Globus pallidus (tissue), 1 donor: ENCODE measurements around the gene RNMT.
"Not testable (repeated sequence)": the region's sequence is repeated elsewhere in the genome, so short reads cannot be mapped to it uniquely, and the experiment has no call there.

Experiments used
- DNase-seq: peaks from one replicate; pipeline ENCODE4 v3.0.0-alpha.2; 2015; ENCODE audit warnings: low spot score

RNMT gene

DNA sequence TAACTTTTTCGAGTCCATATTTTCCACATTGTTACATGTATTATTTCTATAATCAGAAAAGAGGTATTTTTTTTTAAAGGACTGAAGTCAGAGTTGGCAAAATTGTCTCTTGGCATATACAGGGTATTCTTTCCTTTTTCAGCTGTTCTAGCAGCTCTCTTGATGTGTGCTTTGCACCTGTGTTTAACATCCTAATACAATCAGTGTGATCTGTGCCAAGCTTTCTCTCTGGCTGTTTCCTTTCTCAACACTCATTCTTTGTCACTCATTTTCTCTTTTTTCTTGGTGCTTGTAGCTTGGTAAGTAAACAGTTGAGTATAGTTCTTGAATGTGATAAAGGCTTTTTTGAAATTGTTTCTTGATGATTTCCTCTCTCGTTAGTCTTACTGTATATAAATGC, 9.2 kb downstream of the RNMT start:
- DNase-seq: no peak

GRCh38 chr18:13745696-13746095, 19.2 kb downstream of the RNMT start:
- no peak for DNase-seq

DNA sequence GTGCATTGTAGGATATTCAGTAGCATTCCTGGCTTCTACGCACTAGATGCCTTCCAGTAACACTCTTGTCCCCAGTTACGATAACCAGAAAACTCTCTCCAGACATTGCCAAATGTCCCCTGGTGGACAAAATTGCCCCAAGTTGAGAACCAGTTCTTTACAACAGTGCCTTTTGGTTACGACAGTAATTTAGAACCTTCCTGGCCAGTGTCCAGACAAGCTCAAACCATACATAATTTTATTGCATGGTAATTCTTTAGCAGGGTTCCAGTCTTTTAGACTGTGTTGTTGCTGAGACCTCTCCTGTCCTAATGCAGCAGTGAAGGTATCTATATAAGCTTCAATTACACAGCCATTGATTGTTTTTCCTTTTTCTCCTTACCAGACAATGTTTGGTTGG, 20.2 kb downstream of the RNMT start:
- DNase-seq: no peak

DNA sequence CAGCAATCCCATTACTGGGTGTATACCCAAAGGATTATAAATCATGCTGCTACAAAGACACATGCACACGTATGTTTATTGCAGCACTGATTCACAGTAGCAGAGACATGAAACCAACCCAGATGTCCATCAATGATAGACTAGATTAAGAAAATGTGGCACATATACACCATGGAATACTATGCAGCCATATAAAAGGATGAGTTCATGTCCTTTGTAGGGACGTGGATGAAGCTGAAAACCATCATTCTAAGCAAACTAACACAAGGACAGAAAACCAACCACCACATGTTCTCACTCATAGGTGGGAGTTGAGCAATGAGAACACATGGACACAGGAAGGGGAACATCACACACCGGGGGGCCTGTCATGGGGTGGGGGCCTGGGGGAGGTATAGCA, 25.1 kb downstream of the RNMT start:
- DNase-seq: not testable (repeated sequence)

DNA sequence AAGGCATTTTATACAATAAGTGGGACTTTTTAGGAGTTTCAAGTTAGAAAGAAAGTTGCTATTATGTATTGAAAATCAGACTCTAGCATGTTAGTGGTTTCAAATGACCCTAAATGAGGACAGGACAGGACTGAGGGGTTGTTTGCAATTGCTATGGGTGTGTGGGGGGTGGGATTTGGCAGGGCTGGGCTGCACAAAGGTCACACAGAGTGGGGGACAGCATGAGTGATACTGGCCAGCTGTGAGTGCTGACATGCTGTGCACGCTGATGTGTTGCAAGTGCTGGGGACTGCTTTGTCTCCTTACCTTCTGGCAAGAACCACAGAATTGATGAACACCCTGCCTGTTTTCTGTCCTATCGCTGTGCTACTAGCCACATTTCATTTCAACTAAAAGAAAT, 29.8 kb downstream of the RNMT start:
- no peak for DNase-seq

DNA sequence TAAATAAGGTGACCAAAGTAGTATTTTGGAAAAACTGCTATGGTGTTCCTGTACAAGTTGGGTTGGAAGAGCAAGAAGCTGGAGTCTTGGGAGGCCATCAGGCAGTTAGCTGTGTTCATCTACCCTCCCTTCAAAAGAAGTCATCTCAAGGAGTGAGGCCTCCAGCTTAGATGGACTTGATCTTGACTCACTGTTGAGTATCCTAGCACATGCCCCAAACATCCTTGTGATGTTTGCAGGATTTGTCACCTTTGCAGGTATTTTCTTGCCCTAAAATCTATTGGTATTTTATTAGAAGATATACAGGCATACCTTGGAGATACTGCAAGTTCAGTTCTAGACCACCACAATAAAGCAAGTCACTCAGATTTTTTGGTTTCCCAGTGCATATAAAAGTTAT, 30.2 kb downstream of the RNMT start:
- DNase-seq: no peak

GRCh38 chr18:13758622-13759021, 32.1 kb downstream of the RNMT start:
- no peak for DNase-seq

DNA sequence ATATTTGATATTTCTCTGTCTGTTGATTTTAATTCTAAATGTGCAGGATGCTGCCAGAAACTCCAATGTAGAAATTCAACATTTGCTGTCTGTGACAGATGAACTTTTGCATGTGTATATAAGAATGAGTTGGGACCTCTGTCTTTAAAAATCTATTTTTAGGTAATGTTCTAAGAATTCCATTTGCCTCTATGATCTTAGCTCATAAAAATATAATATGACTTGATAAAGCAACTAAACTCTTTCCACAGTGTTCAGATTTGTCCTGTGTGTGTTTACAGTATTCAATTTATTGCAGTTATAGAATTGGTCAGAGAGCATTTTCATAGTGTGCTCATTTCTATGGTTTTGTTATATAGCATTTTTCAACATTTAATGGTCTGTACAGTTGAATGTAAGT, 33.6 kb downstream of the RNMT start:
- no peak for DNase-seq

DNA sequence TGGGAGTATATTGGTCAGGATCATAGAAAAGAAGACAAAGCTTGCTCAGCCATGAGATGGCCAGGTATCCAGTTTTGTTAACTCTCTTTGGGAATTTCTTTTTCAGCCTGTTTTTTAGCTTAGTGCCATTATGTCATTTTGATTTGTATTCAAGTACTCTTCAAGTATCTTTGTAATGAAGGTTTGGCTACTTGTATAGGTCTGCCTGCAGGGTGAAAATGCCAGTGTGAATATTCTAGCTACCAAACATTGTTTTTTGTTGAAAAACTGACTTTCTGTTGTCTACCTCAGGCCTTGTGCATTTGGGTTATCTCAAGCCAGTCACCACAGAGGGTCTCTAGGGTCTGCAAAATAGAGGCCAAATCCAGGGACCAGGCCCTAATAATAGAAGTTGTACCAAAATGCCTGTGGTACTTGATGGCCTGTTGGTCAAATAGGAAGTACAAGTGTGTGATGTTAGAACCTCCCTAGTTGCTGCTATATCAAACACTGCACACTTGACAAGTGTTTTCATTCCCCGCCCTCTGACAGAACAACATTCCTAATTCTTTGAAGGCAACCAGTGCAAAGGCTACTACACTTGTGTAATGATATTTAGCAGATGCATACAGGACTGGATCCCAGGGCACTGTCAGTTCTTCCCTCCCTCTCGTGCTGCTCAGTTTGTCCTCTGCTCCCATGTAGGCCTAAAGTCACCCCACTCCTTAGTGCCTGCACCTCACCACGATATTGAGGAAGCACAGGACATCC, 36.4 kb downstream of the RNMT start:
- DNase-seq: no peak

DNA sequence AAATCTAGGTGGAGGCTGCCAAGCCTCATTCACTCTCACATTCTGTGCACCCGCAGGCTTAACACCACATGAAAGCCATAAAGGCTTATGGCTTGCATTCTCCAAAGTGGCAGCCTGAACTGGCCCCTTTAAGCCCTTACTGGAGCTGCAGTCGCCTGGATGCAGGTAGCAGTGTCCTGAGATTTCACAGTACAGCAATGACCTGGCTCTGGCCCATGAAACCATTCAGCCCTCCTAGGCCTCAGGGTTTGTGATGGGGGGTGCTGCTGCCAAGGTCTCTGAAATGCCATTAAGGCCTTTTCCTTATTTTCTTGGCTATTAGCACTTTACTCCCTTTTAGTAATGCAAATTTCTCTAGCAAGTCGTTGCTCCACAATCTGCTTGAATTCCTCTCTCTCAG, 48.6 kb downstream of the RNMT start:
- DNase-seq: no peak

- no peak for DNase-seq
These were observed 64.7 kb downstream of the RNMT start for GRCh38 chr18:13791181-13791580.

GRCh38 chr18:13793819-13794218, 67.3 kb downstream of the RNMT start:
- DNase-seq: no peak

- no peak for DNase-seq
These were observed 70.0 kb downstream of the RNMT start for GRCh38 chr18:13796515-13796914.

GRCh38 chr18:13797157-13797611, 70.7 kb downstream of the RNMT start:
- DNase-seq: no peak

- DNase-seq: no peak
These were observed 72.9 kb downstream of the RNMT start for GRCh38 chr18:13799396-13799795.

- DNase-seq: peak; percentile 65
These were observed 74.2 kb downstream of the RNMT start for GRCh38 chr18:13800505-13801259.

DNA sequence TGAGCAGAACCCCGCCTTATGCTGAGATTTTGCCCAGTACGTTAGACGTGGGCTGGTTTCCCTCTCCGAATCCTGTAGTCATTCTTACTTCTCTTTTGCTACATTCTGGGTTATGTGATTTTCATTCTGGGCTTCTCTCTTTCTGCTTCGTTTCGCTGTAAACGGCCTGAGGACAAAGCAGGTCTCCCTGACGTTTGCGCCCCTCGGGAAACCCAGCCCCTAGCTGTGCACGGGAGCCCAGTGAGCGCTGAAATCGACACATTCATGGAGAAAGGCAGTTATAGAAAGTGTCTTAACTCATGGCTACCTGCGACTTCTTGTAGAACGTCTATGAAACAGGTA, 74.8 kb downstream of the RNMT start:
- DNase-seq: no peak

GRCh38 chr18:13804305-13804704, 77.8 kb downstream of the RNMT start:
- DNase-seq: no peak

- no peak for DNase-seq
These were observed 82.0 kb downstream of the RNMT start for GRCh38 chr18:13808294-13809042.

GRCh38 chr18:13809043-13809430, 82.6 kb downstream of the RNMT start:
- no peak for DNase-seq

DNA sequence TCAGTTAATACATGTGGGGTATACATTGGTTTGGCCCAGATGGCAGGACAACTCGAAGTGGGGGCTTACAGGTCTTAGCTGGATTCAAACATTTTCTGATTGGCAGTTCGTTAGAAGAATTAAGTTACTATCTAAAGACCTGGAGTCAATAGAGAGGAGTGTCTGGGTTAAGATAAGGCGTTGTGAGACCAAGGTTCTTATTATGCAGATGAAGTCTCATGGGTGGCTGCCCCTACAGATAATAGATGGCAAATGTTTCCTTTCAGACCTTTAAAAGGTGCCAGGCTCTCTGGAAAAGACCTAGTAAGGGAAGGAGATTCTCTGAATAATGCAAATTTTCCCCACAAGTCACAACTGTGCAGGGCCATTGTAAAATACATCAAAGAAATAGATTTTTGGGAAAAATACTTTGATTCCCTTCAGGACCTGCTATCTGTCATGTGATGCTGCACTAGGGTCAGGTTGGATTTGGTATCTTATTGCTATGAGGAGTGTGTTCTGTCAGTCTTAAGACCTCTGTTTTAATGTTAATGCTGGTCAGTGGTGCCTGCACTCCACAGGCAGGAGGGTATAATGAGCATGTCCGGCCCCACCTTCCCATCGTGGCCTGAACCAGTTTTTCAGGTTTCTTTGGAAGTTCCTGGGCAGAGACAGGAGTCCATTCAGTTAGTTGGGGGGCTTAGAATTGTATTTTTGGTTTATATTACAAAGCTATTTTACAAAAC, 83.2 kb downstream of the RNMT start:
- no peak for DNase-seq

DNA sequence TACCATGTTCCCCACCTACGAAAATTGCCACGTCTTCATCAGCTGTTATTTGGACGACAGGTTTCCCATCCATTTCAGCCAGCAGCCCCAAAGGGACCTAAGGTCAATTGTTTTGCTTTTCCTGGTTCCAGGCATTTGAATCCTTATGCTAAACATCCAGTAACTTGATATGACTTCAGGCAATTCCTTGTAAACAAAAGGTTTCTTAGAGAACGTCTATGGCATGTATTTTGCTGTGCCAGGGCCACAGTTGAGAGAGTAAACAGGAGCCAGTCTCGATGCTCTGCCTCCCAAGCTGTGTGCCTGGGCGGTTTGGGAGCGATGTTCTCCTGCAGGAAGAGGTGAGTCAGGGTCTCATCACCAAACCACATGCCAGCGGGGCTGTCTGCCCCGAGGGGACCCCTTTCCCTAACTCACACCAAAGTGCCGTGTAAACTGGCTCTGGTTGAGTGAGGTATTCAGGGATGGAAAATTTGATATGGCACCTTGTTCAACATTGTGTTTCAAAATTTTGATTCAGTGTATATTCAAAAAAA, 84.5 kb downstream of the RNMT start:
- DNase-seq: no peak
